ENCODE measurements around the gene ZNF775. TPM values are rescaled to one million over a fixed set of nuclear protein-coding genes. Genes with fewer than 3 reads are reported as not detected.
A peak's percentile ranks its signal among the peaks of the same experiment; 100 is the strongest.

Gene ZNF775
- total RNA-seq, 1 donor from 2014 or later: 8.6 TPM

DNA sequence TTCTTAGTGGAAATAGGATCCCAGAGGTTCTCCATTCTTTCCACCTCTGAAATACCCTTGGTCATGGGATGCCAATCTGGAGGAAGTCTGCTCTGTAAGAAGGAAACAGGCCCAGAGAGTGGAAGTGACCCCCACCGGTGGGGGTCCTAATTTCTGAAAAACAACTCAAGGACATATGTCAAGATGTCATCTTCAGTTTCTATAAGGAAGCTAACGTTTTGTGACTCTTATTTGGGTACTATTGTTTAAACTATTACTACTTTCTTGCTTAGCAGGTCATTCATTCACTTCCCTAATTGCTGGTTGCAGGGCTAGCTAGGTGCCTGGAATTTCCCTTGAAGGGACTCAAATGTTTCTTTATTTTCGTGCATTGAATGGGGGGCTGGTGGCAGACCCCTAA lies 1.9 kb upstream of the ZNF775 start:
- H3K4me3 ChIP-seq (ENCODE audit: low read depth, low read length): no peak overlapping the region
- no peak for DNase-seq (ENCODE audit: low read depth)
- TF ChIP-seq CTCF (conservative IDR thresholded peaks at IDR 0.05; ENCODE audit: low read depth, low read length): no peak

DNA sequence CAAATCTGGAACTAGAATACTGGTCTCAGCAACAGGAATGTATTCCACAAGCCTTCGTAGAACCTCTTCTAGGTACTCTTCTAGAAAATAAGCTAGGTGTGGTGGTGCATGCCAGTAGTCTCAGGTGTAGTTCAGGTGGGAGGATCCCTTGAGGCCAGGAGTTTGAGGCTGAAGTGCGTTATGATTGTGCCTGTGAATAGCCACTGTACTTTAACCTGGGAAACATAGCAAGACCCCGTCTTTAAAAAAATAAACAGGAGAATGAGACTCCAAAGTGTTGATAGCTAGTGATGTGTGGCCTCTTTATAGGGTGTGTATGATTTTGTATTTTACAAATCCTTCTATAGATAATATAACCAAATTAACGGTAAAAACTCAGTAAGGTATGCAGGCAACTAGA lies 1.5 kb upstream of the ZNF775 start:
- DNase-seq (ENCODE audit: low read depth): no peak
- TF ChIP-seq CTCF (conservative IDR thresholded peaks at IDR 0.05; ENCODE audit: low read depth, low read length): no peak
- no peak overlapping the region for H3K4me3 ChIP-seq (ENCODE audit: low read depth, low read length)

GRCh38 chr7:150378115-150378852 lies 846 bp upstream of the ZNF775 start:
- no peak for DNase-seq (ENCODE audit: low read depth)
- H3K4me3 ChIP-seq (ENCODE audit: low read depth, low read length): peak overlapping the region; percentile 89
- peak; percentile 31 for TF ChIP-seq CTCF (conservative IDR thresholded peaks at IDR 0.05; ENCODE audit: low read depth, low read length)

GRCh38 chr7:150379441-150380379 lies 580 bp downstream of the ZNF775 start:
- TF ChIP-seq CTCF (conservative IDR thresholded peaks at IDR 0.05; ENCODE audit: low read depth, low read length): no peak
- DNase-seq (ENCODE audit: low read depth): no peak
- H3K4me3 ChIP-seq (ENCODE audit: low read depth, low read length): peak overlapping the region; percentile 89

DNA sequence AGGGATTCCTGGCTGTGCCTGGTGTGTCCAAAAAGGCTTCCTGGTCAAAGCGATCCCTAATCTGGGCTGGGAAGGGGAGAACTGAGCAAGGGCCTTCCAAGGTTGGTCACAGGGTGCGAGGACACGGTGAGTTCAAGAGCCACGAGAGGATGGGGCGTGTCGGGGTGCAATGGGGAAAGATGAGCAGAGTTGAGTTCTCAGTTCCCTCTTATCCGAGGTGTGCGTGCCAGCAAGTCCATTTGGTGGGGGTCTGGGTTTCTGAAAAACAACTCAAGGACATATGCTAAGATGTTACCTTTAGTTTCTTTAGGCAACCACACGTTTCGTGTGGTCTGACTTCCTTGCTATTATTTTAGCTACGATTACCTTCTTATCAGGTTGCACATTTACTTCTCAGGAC lies 1.3 kb downstream of the ZNF775 start:
- TF ChIP-seq CTCF (conservative IDR thresholded peaks at IDR 0.05; ENCODE audit: low read depth, low read length): no peak
- no peak for DNase-seq (ENCODE audit: low read depth)
- H3K4me3 ChIP-seq (ENCODE audit: low read depth, low read length): peak overlapping the region; percentile 89

DNA sequence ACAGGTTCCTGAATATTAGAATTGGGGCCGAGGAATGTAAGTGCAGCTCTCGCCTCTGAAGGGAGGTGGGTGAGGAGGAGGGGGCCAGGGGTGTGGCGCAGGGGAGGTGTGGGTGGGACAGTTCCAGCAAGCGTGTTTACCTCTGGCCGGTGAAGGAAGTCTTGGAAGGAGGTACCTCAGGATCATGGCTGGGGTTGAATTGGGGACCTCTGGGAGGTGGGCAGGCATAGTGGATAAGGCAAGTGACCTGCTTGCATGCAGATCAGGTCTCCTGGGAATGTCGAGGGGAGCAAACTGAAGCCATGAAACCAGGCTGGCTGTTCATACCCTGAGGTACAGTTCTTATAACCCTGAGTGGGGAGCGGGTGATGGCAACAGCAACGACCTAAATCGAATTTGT lies 2.0 kb downstream of the ZNF775 start:
- DNase-seq (ENCODE audit: low read depth): no peak
- no peak for TF ChIP-seq CTCF (conservative IDR thresholded peaks at IDR 0.05; ENCODE audit: low read depth, low read length)

More for the DNA sequence above, 2.0 kb downstream of the ZNF775 start:
- H3K4me3 ChIP-seq (ENCODE audit: low read depth, low read length): no peak overlapping the region

Data from epithelial cell of proximal tubule (primary cell).